GM10266 (cell line): ENCODE data around the gene LIF.

Experiments used
- DNase-seq: peaks from one replicate; pipeline ENCODE4 v3.0.0; 2012; ENCODE audit errors: extremely low spot score
- TF ChIP-seq, protein P1 (sequence below): IDR thresholded peaks from 2 replicates; pipeline ENCODE4 v1.5.1; 2012; ENCODE audit warnings: mild to moderate bottlenecking, low read depth; ENCODE audit not compliant: control insufficient read depth, insufficient read depth; ENCODE audit errors: missing control alignments

LIF gene

DNA sequence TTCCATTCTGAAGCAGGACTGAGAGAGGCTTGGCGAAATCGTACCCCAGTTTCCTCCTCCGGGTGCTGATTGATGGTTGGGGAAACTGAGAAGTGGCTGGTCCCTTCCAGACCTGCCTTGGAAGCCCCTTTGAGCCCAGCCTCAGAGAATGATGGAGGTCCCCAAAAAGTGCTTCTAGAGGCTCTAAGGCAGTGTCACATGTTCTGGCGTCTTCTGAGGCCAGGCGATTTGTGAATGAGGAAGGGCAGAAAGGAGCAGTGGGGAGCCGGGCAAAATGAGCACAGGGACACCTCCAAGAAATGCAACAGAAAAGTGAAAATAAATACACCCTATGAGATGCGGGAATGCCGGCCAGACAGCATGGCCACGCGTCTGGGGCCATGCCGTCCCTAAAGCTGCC, 1.0 kb upstream of the LIF start:
- TF ChIP-seq, protein P1, sequence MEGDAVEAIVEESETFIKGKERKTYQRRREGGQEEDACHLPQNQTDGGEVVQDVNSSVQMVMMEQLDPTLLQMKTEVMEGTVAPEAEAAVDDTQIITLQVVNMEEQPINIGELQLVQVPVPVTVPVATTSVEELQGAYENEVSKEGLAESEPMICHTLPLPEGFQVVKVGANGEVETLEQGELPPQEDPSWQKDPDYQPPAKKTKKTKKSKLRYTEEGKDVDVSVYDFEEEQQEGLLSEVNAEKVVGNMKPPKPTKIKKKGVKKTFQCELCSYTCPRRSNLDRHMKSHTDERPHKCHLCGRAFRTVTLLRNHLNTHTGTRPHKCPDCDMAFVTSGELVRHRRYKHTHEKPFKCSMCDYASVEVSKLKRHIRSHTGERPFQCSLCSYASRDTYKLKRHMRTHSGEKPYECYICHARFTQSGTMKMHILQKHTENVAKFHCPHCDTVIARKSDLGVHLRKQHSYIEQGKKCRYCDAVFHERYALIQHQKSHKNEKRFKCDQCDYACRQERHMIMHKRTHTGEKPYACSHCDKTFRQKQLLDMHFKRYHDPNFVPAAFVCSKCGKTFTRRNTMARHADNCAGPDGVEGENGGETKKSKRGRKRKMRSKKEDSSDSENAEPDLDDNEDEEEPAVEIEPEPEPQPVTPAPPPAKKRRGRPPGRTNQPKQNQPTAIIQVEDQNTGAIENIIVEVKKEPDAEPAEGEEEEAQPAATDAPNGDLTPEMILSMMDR, result no peak
- DNase-seq, result no peak

DNA sequence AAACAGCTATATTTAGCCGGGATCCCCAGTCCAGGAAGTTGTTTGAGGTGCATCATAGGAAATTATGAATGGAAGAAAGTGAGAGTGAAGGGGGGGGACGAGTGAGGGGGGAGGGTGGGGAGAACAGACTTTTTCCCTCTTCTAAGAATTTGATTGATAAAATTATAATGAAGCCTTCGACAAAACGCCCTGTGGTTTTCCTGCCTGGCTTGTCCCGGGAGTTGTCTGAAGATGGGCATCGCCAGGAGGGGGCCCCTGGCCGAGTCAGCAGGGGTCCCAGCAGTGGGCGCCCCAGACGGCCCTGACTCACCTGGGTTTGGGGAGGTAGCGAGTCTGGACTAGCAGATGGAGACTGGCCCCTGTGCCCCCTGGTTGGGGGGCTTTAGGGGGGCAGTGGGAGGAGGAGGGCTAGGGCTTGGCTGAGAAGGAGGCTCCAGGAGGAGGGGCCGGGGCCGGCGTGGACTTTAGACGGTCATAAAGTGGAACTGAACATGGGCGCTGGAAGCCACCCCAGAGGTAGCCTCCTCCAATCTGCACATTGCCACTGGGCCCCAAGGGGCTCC, 336 bp upstream of the LIF start:
- DNase-seq, result no peak
- TF ChIP-seq, protein P1, result no peak

DNA sequence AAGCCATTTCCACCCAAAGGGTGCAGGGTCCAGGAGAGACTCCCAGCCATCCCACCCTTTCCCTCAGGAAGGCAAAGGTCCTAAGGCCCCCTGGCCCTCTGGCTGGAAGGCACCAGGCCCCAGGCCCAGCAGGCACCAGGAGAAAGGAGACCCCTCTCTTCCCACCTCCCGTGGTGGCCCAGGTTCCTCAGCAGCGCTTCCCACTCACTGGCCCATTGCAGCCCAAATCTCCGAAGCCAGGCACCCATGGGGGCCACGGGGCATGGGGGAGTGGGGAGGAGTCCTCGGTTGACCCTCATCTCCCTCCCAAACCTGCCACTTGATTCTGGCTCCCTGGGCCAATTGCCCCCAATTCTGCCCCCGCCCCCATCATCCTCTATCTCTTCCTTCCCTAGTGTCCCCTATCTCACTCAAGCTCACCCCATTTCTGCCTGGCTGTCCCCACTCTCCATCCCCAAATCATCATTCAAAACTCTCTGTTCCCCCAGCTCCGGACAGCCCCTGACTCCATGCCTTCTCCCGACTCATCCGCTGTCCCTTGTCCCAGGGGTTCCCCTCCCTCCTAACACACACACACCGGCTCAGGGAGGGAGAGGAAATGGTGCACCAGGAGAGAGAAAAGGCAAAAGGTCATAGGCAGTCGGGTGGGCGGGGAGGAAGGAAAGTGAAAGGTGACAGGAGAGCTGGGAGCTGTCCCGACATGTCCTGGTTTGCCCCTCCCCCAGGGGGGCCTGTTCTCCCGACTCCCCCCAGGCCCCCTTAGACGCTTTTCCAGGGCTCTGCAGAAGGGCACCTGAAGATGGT, 1.2 kb downstream of the LIF start:
- TF ChIP-seq, protein P1, result no peak
- DNase-seq, result no peak

DNA sequence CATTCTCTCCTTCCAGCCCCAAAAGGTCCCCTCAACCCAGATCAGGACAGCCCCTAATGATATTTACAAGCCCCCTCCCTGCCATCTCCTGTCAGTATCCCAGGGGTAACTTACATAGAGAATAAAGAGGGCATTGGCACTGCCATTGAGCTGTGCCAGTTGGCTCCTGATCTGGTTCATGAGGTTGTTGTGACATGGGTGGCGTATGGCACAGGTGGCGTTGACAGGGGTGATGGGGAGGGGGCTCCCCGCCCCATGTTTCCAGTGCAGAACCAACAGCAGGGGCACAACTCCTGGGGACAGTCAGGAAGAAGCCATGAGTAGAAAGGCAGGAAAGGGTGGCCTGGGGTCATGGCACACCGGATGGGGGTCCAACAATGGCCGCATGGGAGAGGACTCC, 1.9 kb downstream of the LIF start:
- DNase-seq, result no peak
- TF ChIP-seq, protein P1, result no peak

DNA sequence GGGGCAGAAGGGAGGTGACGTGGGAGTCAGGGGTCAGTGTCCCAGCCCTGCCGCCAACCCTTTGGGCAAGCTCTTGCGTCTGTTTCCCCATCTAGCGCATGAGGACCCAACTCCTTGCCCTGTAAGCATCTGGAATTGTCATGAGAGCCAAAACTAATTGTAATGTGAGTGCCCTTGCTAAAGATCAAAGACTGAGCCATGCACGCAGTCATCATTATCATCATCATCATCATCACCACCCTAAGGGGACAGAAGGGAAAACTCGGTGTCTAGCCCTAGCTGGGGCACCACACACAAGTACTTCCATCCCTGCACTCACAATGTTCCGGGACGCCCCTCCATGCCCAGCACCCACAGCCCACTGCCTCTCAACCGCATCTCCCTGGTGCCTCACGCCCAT, 2.5 kb downstream of the LIF start:
- TF ChIP-seq, protein P1, result no peak
- DNase-seq, result no peak

DNA sequence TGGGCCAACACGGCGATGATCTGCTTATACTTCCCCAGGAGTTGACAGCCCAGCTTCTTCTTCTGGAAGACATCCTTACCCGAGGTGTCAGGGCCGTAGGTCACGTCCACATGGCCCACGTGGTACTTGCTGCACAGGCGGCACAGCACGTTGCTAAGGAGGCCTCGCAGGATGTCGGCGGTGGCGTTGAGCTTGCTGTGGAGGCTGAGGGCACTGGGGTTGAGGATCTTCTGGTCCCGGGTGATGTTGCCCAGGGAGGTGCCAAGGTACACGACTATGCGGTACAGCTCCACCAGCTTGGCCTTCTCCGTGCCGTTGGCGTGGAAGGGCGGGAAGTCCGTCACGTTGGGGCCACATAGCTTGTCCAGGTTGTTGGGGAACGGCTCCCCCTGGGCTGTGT, 2.9 kb downstream of the LIF start:
- no peak for DNase-seq
- TF ChIP-seq, protein P1, result no peak

DNA sequence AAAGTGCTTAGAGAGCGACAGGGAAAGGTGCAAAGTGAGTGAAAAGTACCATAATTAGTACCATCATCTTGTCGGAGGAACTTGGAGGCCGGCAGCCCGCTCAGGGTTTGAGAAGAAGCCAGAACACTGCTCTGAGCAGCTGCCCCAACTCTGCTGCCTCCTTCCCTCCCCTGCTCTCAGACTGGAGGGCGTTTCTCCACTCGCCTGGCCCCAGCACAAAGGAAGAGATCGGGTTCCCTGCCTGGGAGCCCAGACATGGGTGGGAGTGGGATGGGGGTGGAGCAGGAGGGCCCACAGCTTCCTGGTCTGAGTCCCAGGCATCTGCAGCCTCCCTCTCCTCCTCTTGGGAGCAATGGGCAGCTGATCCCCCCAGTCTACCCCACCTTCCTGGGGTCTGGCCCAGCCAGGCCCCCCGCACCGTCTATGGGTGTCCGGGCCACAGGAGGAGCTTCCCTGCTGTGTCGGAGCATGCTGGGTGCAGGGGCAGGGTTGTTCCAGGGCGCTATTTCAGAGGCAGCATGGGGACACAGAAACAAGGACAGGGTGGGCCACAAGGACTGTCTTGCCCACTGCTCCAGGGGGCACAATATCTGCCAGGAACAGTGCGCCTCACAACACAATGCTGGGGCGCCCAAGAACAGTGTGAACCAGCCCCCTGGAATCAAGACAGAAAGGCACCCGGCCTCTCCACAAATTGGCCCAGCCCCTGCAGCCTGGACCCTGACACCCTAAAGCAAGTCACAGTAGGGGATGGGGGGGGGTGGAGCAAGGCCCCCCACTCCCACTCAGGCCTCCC, 4.8 kb downstream of the LIF start:
- DNase-seq, result no peak
- TF ChIP-seq, protein P1, result no peak
